Fibroblast of skin of right biceps (primary cell): ENCODE measurements around the gene MIA.
"Not testable (repeated sequence)": the region's sequence is repeated elsewhere in the genome, so short reads cannot be mapped to it uniquely, and the experiment has no call there.

Experiments used
- DNase-seq: peaks from one replicate; pipeline ENCODE4 v3.0.0-alpha.2; 2013

Gene MIA

DNA sequence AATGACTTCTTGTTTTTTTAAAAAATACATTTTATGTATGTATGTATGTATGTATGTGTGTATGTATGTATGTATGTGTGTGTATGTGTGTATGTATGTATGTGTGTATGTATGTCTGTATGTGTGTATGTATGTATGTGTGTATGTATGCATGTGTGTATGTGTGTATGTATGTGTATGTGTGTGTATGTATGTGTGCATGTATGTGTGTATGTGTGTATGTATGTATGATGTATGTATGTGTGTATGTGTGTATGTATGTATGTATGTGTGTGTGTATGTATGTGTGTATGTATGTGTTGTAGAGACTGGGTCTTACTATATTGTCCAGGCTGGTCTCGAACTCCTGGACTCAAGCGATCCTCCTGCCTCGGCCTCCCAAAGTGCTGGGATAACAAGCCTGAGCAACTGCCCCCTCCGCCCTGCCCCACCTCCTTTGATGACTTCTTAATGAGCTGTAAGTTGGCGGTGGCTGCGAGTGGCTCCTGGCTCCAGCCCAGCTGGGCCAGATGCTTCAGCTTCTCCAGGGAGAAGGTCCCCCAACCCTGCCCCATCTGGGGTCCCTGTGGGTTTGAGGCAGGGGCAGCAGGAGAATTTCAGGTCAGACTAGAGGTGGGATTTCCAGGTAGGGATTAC, 50.3 kb downstream of the MIA start:
- not testable (repeated sequence) for DNase-seq

DNA sequence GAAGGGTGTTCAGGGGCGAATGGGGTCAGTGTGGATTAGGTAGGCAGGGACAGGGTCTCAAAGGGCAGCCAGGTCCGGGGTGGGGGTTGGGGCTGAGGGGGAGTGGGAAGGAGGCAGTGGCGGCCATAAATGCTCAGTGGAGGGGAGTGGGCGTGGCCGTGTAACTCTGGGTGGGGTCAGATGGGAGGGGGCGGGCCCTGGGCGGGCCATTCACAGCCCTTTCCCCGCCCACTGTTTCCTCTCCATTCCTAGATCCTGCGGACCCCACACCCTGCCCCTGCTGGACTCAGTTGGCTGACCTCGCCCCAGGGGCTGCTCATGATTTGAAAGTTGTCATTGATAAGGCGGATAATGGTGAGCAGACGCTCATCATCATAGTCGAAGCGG, 51.0 kb downstream of the MIA start:
- DNase-seq = not testable (repeated sequence)

- not testable (repeated sequence) for DNase-seq
Measured at GRCh38 chr19:40826699-40827385, 51.5 kb downstream of the MIA start.
